ENCODE measurements around the gene KIF26A.

KIF26A gene

GRCh38 chr14:104130974-104131651 lies 7.3 kb upstream of the KIF26A start:
- DNase-seq (ENCODE audit: low read depth) = no peak

DNA sequence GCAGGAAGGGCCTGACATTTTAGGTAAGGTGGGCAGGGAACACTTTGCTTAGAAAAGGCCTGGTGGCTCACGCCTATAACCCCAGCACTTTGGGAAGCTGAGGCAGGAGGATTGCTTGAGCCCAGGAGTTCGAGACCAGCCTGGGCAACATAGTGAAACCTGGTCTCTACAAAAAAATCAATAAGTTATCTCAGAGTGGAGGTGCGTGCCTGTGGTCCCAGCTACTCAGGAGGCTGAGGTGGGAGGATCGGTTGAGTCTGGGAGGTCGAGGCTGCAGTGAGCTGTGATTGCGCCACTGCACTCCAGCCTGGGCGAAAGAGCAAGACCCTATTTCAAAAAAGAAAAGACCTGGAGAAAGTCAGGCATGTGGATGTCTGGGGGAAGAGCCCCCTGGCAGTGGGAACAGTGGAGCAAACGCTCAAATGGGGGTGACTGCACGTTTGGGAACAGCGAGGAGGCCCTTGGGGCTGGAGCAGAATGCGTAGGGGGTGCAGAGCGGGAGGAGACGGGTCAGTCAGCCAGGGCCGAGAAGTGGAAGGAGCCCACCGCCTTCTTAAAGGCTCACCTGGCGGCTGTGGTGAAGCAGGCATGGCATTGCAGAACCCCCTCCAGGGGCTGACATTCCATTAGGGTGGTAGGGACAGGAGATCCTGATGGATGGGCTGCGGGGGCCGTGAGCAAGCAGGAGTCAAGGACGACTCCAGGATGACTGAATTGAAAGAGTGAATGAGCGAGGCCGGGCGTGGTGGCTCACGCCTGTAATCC lies 6.2 kb upstream of the KIF26A start:
- no peak for DNase-seq (ENCODE audit: low read depth)

- DNase-seq (ENCODE audit: low read depth) = no peak
Measured at GRCh38 chr14:104132981-104133380, 5.4 kb upstream of the KIF26A start.

DNA sequence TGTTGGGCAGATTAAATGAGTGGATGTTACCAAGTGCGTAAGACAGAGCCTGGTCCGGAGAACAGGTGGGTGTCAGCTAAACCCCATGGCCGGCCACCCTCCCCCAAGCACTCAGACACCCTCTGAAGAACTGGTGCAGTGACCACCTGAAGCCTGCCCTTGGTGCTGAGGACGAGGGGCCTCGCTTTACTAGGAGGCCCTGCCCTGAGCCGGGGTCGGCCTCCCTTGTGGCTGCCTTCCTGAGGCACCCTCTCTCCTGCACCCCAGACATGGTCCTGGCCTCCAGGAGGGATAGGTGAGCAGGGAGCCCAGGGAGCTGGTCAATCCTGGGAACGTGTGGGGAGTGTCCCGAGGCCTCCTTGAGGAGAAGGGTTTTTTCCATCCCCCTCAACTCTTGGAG lies 4.9 kb upstream of the KIF26A start:
- DNase-seq (ENCODE audit: low read depth) = no peak

- no peak for DNase-seq (ENCODE audit: low read depth)
Measured at GRCh38 chr14:104134061-104134965, 4.1 kb upstream of the KIF26A start.

DNA sequence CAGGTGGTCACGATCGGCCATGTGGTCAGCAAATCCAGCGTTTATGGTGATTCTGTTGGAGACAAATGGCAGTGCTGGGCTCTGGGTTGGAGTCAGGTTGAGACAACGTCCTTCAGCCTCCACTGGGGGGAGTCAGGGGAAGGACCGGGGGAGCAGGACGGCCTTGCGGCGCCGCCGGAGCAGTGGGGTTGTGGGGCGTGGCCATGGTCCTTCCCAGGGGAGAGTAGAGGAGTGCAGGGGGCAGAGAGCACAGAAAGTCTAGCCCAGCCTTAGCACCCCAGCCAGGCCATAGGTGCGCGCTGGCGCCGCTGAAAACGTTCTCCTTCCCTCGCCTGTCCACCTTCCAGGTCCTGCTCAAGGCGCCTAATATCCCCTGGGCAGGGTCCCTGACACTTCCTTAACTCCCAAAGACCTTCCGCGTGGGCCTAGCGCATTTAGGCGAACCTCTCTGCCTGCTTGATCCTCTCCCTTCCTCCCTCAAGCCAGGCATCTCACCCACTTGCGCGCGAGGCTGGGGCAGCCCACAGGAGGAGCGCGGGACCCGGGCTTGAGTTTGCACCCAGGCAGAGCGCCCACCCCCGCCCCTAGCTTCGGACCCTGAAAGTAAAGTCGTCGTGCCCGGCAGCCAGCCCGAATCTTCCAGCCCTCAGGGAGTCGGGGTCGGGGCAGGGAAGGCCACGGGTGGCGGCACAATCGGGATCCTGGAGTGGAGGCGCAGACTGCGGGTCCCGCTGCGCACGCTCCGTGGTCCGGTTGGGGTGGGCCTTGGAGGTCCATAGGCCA lies 3.1 kb upstream of the KIF26A start:
- no peak for DNase-seq (ENCODE audit: low read depth)

DNA sequence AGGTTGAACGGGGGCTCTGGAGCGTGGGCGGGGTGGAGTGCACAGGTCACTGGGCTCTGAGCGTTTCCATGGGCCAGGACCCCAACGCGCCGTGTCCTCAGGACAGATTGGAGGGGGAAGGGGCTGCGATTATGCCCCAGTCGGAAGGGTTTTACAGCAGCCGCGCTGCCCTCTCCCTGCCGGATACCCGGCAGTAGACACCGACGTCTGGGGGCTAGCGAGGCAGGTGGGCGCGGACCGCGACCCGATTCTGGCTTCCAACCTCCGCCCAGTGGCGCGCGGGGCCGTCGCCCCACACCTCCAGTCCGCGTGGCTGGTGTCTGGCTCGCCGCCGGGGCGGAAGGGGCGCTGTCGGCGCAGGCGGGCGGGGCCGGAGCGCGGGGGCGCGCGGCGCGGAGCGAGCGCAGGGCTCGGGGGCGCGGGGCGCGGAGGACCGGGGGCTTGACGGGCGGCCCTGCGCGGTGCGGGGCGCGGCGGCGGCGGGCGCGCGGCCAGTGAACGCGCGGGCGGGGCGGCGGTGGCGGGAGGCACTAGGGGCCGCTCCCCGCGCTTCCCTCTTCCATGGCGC lies 2.4 kb upstream of the KIF26A start:
- no peak for DNase-seq (ENCODE audit: low read depth)

DNA sequence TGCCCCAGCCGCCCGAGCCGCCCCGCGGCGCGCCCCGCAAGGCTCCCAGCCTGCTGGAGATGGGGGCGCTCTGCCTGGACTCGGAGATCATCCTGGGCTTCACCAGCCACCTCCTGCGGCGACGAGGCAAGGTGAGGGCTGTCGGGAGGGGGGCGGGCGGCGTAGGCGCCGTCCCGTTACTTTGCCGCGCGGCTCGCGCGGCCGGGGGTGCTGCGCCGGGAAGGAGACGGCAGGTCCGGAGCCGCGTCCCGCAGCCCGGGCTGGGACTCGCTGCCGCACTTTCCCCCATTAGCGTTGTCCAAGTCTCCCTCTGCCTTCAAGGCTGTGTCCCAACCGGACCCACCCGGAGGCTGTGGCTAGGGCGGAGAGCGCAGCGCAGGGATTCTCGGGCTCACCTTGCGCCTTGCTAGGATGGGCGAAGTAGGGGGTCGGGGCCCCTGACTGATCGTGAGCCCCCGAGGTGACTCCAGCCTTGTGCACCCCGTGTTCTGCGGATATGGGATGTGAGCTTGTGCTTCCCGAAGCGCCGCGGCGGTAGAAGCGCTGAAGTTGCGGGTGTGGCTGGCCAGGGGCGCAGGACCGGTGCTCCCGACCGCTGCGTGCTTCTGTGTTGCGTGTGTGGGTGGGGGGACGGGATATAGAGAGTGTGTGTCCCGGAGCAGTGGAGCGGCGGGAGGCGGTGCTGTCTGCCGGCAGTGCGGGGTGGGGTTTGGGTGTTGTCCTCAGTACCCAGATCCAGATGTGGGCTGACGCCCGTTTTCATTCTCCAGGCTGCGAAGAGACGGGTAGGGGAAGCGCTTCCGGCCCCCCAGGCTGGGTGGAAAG lies 1.7 kb upstream of the KIF26A start:
- no peak for DNase-seq (ENCODE audit: low read depth)

- peak; percentile 17 for DNase-seq (ENCODE audit: low read depth)
Measured at GRCh38 chr14:104137297-104138097, 890 bp upstream of the KIF26A start.

DNA sequence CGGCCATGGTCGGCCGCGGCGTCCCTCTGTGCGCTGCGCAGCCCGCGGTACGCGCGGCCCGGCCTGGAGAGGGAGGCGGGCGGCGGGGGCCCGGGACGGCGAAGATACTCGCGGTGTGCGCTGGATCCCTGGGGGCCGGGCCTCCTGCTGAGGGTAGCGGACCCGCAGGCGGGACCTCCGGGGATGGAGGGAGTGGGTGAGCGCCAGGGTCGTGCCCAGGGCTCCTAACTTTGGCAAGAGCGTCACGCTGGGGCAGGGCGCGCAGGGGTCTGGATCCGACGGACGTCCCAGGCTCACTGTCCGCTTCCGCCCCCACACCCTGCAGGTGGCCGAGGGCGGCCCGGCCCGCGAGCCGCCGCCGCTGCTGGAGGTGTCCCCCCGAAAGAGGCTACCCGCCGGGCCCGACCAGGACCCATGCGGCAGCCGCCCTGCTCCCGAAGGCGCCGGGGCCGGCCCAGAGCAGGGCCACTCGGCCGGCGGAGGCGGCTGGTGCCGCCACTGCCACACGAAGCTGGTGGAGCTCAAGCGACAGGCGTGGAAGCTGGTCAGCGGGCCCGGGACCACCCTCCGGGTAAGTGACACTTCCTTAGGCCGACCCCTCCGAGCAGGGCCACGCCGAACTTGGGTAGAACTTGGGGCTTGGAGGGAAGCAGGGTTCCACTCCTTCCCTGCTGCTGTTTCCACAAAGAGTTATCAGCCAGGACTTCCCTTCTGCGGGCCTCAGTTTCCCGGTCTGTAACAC lies 502 bp downstream of the KIF26A start:
- no peak for DNase-seq (ENCODE audit: low read depth)

GRCh38 chr14:104139460-104140212 lies 1.2 kb downstream of the KIF26A start:
- no peak for DNase-seq (ENCODE audit: low read depth)

- no peak for DNase-seq (ENCODE audit: low read depth)
Measured at GRCh38 chr14:104140213-104140462, 1.8 kb downstream of the KIF26A start.

DNA sequence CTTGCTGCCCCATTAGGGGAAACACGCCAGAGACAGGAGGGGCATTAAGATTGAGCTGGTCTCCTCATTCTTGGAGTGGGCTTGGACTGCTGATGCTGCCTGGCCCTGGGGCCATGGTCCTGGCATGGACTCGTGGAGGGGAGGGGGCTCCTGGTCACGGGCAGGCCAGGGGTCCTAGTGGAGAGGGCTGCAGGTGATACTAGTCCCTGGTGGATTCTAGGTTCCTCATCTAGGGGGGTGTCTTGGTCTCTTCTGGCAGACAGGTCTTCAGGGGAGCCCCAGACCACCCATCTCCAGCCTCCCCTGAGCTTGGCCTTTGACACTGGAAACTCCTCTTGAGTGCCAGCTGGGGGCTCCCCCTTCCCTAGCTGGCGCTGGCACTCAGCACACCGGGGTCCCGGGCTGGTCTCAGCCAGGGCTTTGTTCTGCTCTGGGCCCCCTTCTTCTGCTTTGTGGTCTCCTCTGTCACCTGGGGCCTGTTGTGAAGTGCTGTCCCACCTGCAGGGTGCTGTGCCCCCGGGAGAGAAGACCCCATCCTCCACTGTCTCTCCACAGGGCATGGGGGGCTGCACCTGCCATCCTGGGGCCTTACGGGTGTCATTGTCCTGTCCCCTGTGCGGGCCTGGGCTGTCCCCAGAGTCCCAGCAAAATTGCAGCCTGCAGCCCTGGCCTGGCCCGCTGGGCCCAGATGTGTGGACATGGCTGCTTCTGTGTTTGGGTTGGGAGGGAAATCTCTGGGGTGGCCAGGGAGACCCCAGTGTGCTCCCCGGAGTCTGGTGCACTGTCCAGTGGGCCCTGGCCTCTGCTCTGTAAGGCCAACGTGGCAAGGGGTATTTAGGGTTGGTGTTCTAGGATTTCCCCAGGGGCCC lies 2.3 kb downstream of the KIF26A start:
- DNase-seq (ENCODE audit: low read depth) = no peak

- DNase-seq (ENCODE audit: low read depth) = no peak
Measured at GRCh38 chr14:104141621-104142091, 3.3 kb downstream of the KIF26A start.

DNA sequence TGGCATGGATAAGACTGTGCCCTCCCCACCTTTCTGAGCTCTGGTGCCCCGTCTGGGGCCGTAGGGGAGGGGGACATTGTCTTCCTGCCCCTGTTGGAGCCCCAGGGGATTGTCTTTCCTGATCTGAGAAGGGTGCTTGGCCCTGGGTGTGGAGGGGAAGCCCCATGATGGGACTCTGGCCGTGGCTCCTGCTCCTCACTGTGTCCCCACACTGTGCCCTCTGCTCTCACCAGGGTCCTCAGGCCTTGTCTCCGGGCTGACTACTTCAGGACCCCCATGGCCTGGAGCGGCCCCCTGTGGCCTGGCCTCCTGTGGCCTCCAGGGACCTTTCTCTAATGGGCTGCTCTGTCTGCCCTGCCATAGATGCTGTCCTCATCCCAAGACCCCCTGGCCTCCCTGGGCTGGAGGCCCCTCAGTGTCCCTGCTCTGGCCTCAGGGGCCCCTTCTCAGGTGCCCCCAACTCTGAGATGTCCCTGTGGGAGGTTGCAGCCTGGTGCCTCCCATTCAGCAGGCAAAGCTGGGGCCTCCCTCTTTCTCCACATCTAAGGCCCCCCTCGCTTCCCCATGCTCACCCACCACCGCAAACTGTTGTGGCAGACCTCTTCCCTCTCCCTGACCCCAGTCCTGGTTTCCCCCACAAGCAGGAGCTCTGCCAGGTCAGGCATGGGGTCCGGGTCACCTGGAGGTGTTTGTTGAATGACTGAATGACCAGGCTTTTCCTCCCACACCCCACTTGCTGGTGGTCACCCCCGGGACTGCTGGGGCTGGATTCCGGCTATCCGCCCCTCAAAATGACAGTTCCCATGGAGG lies 4.0 kb downstream of the KIF26A start:
- no peak for DNase-seq (ENCODE audit: low read depth)

GRCh38 chr14:104142946-104143470 lies 4.6 kb downstream of the KIF26A start:
- DNase-seq (ENCODE audit: low read depth) = no peak

Data from stimulated activated CD8-positive, alpha-beta memory T cell treated with anti-CD3 and anti-CD28 coated beads, Interleukin-12 subunit alpha, Interleukin-12 subunit beta, amount 100 ng/mL, for 1 hour (primary cell).